Measurements from ENCODE around the gene RSPH6A.

RSPH6A gene

DNA sequence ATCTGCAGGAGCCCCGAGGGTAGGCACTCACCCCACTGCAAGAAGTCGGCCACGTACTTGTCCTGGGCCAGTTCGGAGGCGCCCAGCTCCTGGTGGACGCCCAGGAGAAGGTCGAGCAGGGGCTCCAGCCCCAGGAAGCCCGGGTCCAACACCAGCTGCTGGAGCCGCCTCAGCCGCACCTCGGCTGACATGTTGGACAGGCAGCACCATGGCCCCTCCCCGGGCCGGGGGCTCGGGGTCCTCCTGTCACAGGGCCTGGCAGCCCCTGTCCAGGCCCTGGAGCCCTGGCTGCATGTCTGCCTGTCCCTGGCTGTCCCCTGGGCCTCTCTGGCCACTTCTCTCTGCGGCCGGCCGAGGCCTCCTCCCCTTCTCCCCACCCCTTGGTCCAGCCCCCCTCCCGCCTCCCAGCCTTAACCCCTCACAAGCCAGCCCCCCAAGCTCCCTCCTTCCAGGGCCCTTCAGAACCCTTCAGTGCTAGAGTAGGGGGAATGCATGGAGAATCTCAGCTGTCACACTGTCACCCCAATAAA is 32.9 kb downstream of the RSPH6A start, which contains the start of gene DMPK:
TSS of gene DMPK (minus strand) at position 329 of the 530 bp plus-strand sequence. CDS start at position 191, 138 bp downstream.
- TF ChIP-seq, protein P1, sequence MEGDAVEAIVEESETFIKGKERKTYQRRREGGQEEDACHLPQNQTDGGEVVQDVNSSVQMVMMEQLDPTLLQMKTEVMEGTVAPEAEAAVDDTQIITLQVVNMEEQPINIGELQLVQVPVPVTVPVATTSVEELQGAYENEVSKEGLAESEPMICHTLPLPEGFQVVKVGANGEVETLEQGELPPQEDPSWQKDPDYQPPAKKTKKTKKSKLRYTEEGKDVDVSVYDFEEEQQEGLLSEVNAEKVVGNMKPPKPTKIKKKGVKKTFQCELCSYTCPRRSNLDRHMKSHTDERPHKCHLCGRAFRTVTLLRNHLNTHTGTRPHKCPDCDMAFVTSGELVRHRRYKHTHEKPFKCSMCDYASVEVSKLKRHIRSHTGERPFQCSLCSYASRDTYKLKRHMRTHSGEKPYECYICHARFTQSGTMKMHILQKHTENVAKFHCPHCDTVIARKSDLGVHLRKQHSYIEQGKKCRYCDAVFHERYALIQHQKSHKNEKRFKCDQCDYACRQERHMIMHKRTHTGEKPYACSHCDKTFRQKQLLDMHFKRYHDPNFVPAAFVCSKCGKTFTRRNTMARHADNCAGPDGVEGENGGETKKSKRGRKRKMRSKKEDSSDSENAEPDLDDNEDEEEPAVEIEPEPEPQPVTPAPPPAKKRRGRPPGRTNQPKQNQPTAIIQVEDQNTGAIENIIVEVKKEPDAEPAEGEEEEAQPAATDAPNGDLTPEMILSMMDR (IDR thresholded peaks at IDR 0.05; ENCODE audit: low read depth, low read length) = no peak
- peak within 1 kb of the TSS; percentile 61 for H3K4me3 ChIP-seq (ENCODE audit: low read depth, low read length)

- TF ChIP-seq, protein P1 (IDR thresholded peaks at IDR 0.05; ENCODE audit: low read depth, low read length) = no peak
- peak overlapping the region; percentile 61 for H3K4me3 ChIP-seq (ENCODE audit: low read depth, low read length)
These were observed 33.6 kb downstream of the RSPH6A start for GRCh38 chr19:45781214-45782161.

DNA sequence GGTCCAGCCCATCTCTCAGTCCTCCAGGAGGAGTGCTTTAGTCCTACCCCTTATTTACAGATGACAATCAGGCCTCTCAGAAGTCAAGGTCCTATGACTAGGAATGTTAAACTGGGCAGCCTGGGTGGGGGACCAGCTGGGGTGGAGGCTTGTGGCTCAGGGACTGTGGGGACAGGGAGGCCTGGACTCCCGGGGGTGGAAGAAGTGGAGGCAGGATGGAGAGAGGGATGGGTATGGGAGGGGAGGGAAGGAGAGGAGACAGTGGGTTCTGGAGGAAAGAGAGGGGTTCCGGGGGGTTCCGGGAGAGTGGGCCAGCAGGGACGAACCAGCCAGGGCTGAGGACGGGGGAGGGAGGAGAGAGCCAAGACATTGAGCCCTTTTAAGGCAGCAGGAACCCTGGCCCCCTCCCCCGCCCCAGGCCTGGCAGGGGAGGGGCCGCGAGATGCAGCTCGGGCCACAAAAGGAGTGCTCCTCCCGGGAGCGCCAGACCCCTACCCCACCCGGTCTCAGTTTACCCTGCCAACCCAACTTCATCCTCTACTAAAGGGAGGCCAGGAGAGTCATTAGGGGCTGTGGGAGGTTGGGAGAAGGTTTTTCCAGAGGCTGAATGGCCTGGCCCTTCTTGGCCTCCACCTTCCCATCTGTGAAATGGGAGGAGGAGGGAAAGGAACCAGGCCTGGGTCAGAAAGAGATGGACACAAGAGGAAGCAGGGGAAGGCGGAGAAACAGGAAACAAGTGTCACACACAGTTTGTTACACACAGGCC is 34.5 kb downstream of the RSPH6A start:
- peak overlapping the region; percentile 61 for H3K4me3 ChIP-seq (ENCODE audit: low read depth, low read length)
- TF ChIP-seq, protein P1 (IDR thresholded peaks at IDR 0.05; ENCODE audit: low read depth, low read length) = no peak

DNA sequence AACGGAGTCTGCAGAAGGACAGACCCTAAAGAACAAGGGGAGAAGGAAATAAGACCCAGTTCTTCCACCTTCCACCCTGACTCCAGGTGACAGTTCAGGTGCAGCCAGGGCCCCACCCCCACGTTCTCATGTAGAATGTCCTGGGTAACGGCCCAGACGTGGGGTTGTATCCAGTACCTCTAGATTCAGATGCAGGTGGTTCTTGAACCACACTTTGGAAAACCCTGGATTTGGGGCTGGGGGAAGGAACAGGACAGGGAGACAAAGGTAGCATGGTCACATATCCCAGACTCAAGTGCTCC is 35.0 kb downstream of the RSPH6A start:
- TF ChIP-seq, protein P1 (IDR thresholded peaks at IDR 0.05; ENCODE audit: low read depth, low read length) = no peak
- H3K4me3 ChIP-seq (ENCODE audit: low read depth, low read length) = no peak overlapping the region

GRCh38 chr19:45779231-45780145 is 35.6 kb downstream of the RSPH6A start:
- TF ChIP-seq, protein P1 (IDR thresholded peaks at IDR 0.05; ENCODE audit: low read depth, low read length) = 0 out of 2 replicates have a peak, but pooled peaks have one; percentile 10
- H3K4me3 ChIP-seq (ENCODE audit: low read depth, low read length) = no peak overlapping the region

DNA sequence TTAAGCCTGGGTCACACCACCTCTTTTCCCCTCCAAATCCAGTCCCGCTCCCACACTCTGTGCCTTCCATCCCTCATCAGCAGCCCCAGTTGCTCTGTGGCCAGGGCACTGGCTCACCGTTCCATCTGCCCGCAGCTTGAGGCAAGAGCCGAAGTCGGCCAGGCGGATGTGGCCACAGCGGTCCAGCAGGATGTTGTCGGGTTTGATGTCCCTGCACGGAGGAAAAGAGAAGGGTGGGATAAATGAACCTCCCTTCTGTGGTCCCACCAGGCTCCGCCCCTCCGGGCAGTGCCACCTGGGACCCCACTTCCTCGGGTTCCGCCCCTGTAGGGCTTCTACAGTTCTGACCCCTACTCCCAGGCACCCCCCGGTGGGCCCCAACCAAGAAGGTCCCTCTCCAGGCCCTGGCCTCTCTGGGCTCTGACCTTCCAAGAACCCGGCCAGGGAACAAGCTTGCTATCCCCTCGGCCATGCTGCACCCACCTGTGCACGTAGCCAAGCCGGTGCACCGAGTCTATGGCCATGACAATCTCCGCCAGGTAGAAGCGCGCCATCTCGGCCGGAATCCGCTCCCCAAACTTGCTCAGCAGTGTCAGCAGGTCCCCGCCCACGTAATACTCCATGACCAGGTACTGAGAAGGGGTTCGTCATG is 37.0 kb downstream of the RSPH6A start:
- H3K4me3 ChIP-seq (ENCODE audit: low read depth, low read length) = no peak overlapping the region
- TF ChIP-seq, protein P1 (IDR thresholded peaks at IDR 0.05; ENCODE audit: low read depth, low read length) = no peak
